ENCODE measurements around the gene TNFAIP8L1.
A peak's percentile ranks its signal among the peaks of the same experiment; 100 is the strongest.

TNFAIP8L1 gene

DNA sequence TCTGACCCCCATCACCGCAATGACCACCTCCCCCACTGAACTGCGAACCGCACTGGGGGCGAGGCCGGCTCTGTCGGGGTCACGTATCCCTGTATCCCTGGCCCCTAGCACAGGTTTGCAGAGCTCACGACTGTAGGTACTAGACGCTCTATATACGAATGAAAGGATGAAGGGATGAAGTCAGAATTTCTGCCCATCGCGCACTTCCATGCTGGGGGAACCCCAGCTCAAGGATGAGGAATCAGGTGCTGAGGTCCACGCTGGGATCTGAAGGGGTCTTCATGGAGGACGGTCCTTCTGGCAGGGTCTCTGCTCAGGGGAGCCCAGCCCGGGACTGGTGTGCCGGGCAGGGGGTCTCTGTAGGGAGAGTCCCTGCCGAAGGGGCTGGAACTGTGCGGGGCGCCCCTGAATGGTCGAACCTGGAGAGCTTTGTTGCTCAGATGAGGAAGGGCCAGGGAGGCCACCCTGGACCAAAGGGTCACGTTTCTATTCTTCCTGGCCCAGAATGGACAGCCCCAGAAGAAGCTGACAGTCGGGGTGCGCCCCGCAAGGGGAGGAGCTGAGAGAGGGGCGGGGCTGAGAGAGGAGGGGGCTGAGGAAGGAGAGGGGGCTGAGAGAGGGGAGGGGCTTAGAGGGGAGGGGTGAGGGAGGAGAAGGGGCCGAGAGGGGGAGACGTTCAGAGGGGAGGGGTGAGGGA is 41.9 kb upstream of the TNFAIP8L1 start:
- Histone ChIP-seq H3K4me3 (ENCODE audit: insufficient read depth, low read depth, low read length) (peak overlapping the region; percentile 25), H3K4me1 (ENCODE audit: control insufficient read depth, insufficient read depth, low read length) (no peaks in the 10 kb centered on the region), H3K27me3 (ENCODE audit: control insufficient read depth, insufficient read depth, low read length, poor library complexity, severe bottlenecking) (peaks cover 16% of the 10 kb centered on the region), H3K27ac (ENCODE audit: insufficient read depth, low read depth, low read length, poor library complexity, severe bottlenecking) (no peak overlapping the region), H3K36me3 (ENCODE audit: control insufficient read depth, insufficient read depth, low read length) (no peaks in the 10 kb centered on the region), H3K9me3 (ENCODE audit: control insufficient read depth, low read length) (no peaks in the 10 kb centered on the region)
- WGBS, 2 experiments, result 40 to 42% methylated on average over 27 of the region's 27 CpGs

GRCh38 chr19:4597975-4598671 is 41.2 kb upstream of the TNFAIP8L1 start:
- H3K36me3 ChIP-seq (ENCODE audit: control insufficient read depth, insufficient read depth, low read length), result no peaks in the 10 kb centered on the region
- WGBS, 2 experiments, result 1 to 2% methylated on average over 32 of the region's 32 CpGs
- no peaks in the 10 kb centered on the region for H3K9me3 ChIP-seq (ENCODE audit: control insufficient read depth, low read length)
- peaks cover 16% of the 10 kb centered on the region for H3K27me3 ChIP-seq (ENCODE audit: control insufficient read depth, insufficient read depth, low read length, poor library complexity, severe bottlenecking)
- H3K4me3 ChIP-seq (ENCODE audit: insufficient read depth, low read depth, low read length), result peak overlapping the region; percentile 35
- peak overlapping the region; percentile 55 for H3K27ac ChIP-seq (ENCODE audit: insufficient read depth, low read depth, low read length, poor library complexity, severe bottlenecking)
- H3K4me1 ChIP-seq (ENCODE audit: control insufficient read depth, insufficient read depth, low read length), result no peaks in the 10 kb centered on the region

- Histone ChIP-seq H3K4me1 (ENCODE audit: control insufficient read depth, insufficient read depth, low read length) (no peaks in the 10 kb centered on the region), H3K27me3 (ENCODE audit: control insufficient read depth, insufficient read depth, low read length, poor library complexity, severe bottlenecking) (peaks cover 16% of the 10 kb centered on the region), H3K9me3 (ENCODE audit: control insufficient read depth, low read length) (no peaks in the 10 kb centered on the region), H3K4me3 (ENCODE audit: insufficient read depth, low read depth, low read length) (peak overlapping the region; percentile 35), H3K27ac (ENCODE audit: insufficient read depth, low read depth, low read length, poor library complexity, severe bottlenecking) (peak overlapping the region; percentile 55), H3K36me3 (ENCODE audit: control insufficient read depth, insufficient read depth, low read length) (no peaks in the 10 kb centered on the region)
- WGBS, 2 experiments, result 12 to 15% methylated on average over 14 of the region's 17 CpGs
Observed at GRCh38 chr19:4598712-4599111, 40.6 kb upstream of the TNFAIP8L1 start.

- Histone ChIP-seq H3K27ac (ENCODE audit: insufficient read depth, low read depth, low read length, poor library complexity, severe bottlenecking) (no peak overlapping the region), H3K36me3 (ENCODE audit: control insufficient read depth, insufficient read depth, low read length) (no peaks in the 10 kb centered on the region), H3K27me3 (ENCODE audit: control insufficient read depth, insufficient read depth, low read length, poor library complexity, severe bottlenecking) (peaks cover 16% of the 10 kb centered on the region), H3K9me3 (ENCODE audit: control insufficient read depth, low read length) (no peaks in the 10 kb centered on the region), H3K4me1 (ENCODE audit: control insufficient read depth, insufficient read depth, low read length) (no peaks in the 10 kb centered on the region), H3K4me3 (ENCODE audit: insufficient read depth, low read depth, low read length) (no peak overlapping the region)
- WGBS, 2 experiments, result 81 to 86% methylated on average over 10 of the region's 10 CpGs
Observed at GRCh38 chr19:4600082-4600481, 39.2 kb upstream of the TNFAIP8L1 start.

DNA sequence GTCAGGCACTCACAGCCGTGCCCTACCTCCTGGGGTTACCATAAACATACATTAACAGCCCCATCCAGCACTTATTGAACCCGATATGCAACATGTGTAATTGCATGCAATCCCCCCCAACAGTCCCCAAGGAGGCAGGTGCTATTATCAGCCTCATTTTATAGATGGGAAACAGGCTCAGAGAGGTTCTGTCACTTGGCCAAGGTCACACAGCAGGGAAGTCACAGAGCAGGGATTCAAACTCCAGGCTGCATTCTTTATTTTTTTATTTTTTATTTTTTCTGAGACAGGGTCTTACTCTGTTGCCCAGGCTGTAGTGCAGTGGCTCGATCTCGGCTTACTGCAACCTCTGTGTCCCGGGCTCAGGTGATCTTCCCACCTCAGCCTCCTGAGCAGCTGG is 38.4 kb upstream of the TNFAIP8L1 start:
- Histone ChIP-seq H3K36me3 (ENCODE audit: control insufficient read depth, insufficient read depth, low read length) (no peaks in the 10 kb centered on the region), H3K9me3 (ENCODE audit: control insufficient read depth, low read length) (no peaks in the 10 kb centered on the region), H3K27me3 (ENCODE audit: control insufficient read depth, insufficient read depth, low read length, poor library complexity, severe bottlenecking) (peaks cover 16% of the 10 kb centered on the region), H3K27ac (ENCODE audit: insufficient read depth, low read depth, low read length, poor library complexity, severe bottlenecking) (no peak overlapping the region), H3K4me3 (ENCODE audit: insufficient read depth, low read depth, low read length) (no peak overlapping the region), H3K4me1 (ENCODE audit: control insufficient read depth, insufficient read depth, low read length) (no peaks in the 10 kb centered on the region)
- WGBS, 2 experiments, result 78 to 82% methylated on average over 5 of the region's 5 CpGs

DNA sequence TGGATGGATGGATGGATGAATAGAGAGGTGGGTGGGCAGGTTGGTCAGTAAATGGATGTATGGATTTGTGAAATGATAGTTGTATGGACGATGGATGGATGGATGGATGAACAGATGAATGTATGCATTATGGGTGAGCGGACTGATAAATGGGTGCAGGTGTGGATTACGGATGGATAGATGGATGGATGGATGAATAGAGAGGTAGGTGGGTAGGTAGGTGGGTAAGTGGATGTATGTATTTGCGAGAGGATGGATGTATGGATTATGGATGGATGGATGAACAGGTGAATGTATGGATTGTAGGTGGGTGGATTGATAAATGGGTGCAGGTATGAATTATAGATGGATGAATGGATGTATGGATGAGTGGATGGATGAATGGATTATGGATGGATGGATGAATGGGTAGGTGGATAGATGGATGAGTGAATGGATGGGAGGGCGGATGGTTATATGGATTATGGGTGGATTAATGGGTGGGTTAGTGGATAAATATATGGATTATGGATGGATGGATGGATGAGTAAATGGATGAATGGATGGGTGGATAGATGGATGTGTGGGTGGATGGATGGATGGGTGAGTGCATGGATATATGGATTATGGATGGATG is 37.0 kb upstream of the TNFAIP8L1 start:
- Histone ChIP-seq H3K4me3 (ENCODE audit: insufficient read depth, low read depth, low read length) (no peak overlapping the region), H3K36me3 (ENCODE audit: control insufficient read depth, insufficient read depth, low read length) (no peaks in the 10 kb centered on the region), H3K27me3 (ENCODE audit: control insufficient read depth, insufficient read depth, low read length, poor library complexity, severe bottlenecking) (peaks cover 11% of the 10 kb centered on the region), H3K27ac (ENCODE audit: insufficient read depth, low read depth, low read length, poor library complexity, severe bottlenecking) (no peak overlapping the region), H3K4me1 (ENCODE audit: control insufficient read depth, insufficient read depth, low read length) (no peaks in the 10 kb centered on the region), H3K9me3 (ENCODE audit: control insufficient read depth, low read length) (no peaks in the 10 kb centered on the region)
- WGBS, 2 experiments, result 86 to 90% methylated on average over 5 of the region's 5 CpGs

GRCh38 chr19:4602915-4603314 is 36.4 kb upstream of the TNFAIP8L1 start:
- Histone ChIP-seq H3K27me3 (ENCODE audit: control insufficient read depth, insufficient read depth, low read length, poor library complexity, severe bottlenecking) (peaks cover 7% of the 10 kb centered on the region), H3K36me3 (ENCODE audit: control insufficient read depth, insufficient read depth, low read length) (no peaks in the 10 kb centered on the region), H3K4me1 (ENCODE audit: control insufficient read depth, insufficient read depth, low read length) (no peaks in the 10 kb centered on the region), H3K4me3 (ENCODE audit: insufficient read depth, low read depth, low read length) (no peak overlapping the region), H3K27ac (ENCODE audit: insufficient read depth, low read depth, low read length, poor library complexity, severe bottlenecking) (no peak overlapping the region), H3K9me3 (ENCODE audit: control insufficient read depth, low read length) (no peaks in the 10 kb centered on the region)
- WGBS, 2 experiments, result 92 to 95% methylated on average over 1 of the region's 1 CpG

GRCh38 chr19:4604912-4605311 is 34.4 kb upstream of the TNFAIP8L1 start:
- no peaks in the 10 kb centered on the region for H3K27me3 ChIP-seq (ENCODE audit: control insufficient read depth, insufficient read depth, low read length, poor library complexity, severe bottlenecking)
- no peak overlapping the region for H3K4me3 ChIP-seq (ENCODE audit: insufficient read depth, low read depth, low read length)
- H3K4me1 ChIP-seq (ENCODE audit: control insufficient read depth, insufficient read depth, low read length), result no peaks in the 10 kb centered on the region
- H3K36me3 ChIP-seq (ENCODE audit: control insufficient read depth, insufficient read depth, low read length), result no peaks in the 10 kb centered on the region
- WGBS, 2 experiments, result 82 to 84% methylated on average over 5 to 6 of the region's 6 CpGs
- H3K9me3 ChIP-seq (ENCODE audit: control insufficient read depth, low read length), result no peaks in the 10 kb centered on the region
- no peak overlapping the region for H3K27ac ChIP-seq (ENCODE audit: insufficient read depth, low read depth, low read length, poor library complexity, severe bottlenecking)

DNA sequence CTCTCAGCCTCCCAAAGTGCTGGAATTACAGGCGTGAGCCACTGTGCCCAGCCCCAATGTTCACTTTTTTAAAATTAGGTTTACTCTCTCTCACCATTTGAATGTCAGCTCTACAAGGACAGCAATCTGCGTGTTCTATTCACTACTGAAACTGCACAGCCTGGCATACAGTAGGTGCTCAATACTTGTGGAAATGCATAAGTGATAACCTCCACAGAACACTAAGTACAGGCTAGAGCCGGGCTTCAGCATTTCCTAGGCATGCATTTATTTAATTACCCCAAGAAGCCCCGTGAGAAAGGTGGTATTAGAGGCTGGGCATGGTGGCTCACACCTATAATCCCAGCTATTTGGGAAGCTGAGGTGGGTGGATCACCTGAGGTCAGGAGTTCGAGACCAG is 33.1 kb upstream of the TNFAIP8L1 start:
- Histone ChIP-seq H3K9me3 (ENCODE audit: control insufficient read depth, low read length) (no peaks in the 10 kb centered on the region), H3K4me1 (ENCODE audit: control insufficient read depth, insufficient read depth, low read length) (no peaks in the 10 kb centered on the region), H3K27me3 (ENCODE audit: control insufficient read depth, insufficient read depth, low read length, poor library complexity, severe bottlenecking) (no peaks in the 10 kb centered on the region), H3K27ac (ENCODE audit: insufficient read depth, low read depth, low read length, poor library complexity, severe bottlenecking) (no peak overlapping the region), H3K36me3 (ENCODE audit: control insufficient read depth, insufficient read depth, low read length) (no peaks in the 10 kb centered on the region), H3K4me3 (ENCODE audit: insufficient read depth, low read depth, low read length) (no peak overlapping the region)
- 90% methylated on average over 5 of the region's 5 CpGs for WGBS, 2 experiments

GRCh38 chr19:4606921-4607678 is 32.2 kb upstream of the TNFAIP8L1 start:
- no peaks in the 10 kb centered on the region for H3K9me3 ChIP-seq (ENCODE audit: control insufficient read depth, low read length)
- H3K27ac ChIP-seq (ENCODE audit: insufficient read depth, low read depth, low read length, poor library complexity, severe bottlenecking), result no peak overlapping the region
- 31 to 34% methylated on average over 35 of the region's 35 CpGs for WGBS, 2 experiments
- H3K4me3 ChIP-seq (ENCODE audit: insufficient read depth, low read depth, low read length), result peak overlapping the region; percentile 15
- H3K27me3 ChIP-seq (ENCODE audit: control insufficient read depth, insufficient read depth, low read length, poor library complexity, severe bottlenecking), result no peaks in the 10 kb centered on the region
- H3K4me1 ChIP-seq (ENCODE audit: control insufficient read depth, insufficient read depth, low read length), result no peaks in the 10 kb centered on the region
- no peaks in the 10 kb centered on the region for H3K36me3 ChIP-seq (ENCODE audit: control insufficient read depth, insufficient read depth, low read length)
